ENCODE measurements around the gene LMNTD2. TPM values are rescaled to one million over a fixed set of nuclear protein-coding genes. Genes with fewer than 3 reads are reported as not detected.

The LMNTD2 gene
- total RNA-seq, 1 experiment from 2014 or later, result 4.0 TPM

GRCh38 chr11:506995-507726, 53.4 kb downstream of the LMNTD2 start, which contains the start of gene RNH1 (continued):
- TF ChIP-seq AR (CRISPR knock-in tag; IDR thresholded peaks at IDR 0.05) (no peak), MYBL2 (CRISPR knock-in tag; IDR thresholded peaks at IDR 0.05) (0 out of 2 replicates have a peak, but pooled peaks have one; percentile 47), PREB (CRISPR knock-in tag; IDR thresholded peaks at IDR 0.05; ENCODE audit: borderline replicate concordance) (no peak), ESRRA (CRISPR knock-in tag; IDR thresholded peaks at IDR 0.05; ENCODE audit: borderline replicate concordance) (no peak), MLX (CRISPR knock-in tag; IDR thresholded peaks at IDR 0.05) (no peak), ARID4B (CRISPR knock-in tag; IDR thresholded peaks at IDR 0.05; ENCODE audit: borderline replicate concordance) (0 out of 2 replicates have a peak, but pooled peaks have one; percentile 7), ZNF121 (CRISPR knock-in tag; IDR thresholded peaks at IDR 0.05) (no peak), SP1 (CRISPR knock-in tag; conservative IDR thresholded peaks at IDR 0.05) (peak; percentile 86; the same call in 1 of the 2 replicates), OVOL2 (CRISPR knock-in tag; IDR thresholded peaks at IDR 0.05; ENCODE audit: borderline replicate concordance) (no peak), E2F5 (CRISPR knock-in tag; IDR thresholded peaks at IDR 0.05) (peak; percentile 74), TEAD4 (CRISPR knock-in tag; IDR thresholded peaks at IDR 0.05) (no peak; the same call in 1 of the 2 replicates), ZNF317 (CRISPR knock-in tag; IDR thresholded peaks at IDR 0.05; ENCODE audit: borderline replicate concordance, low read depth) (no peak), SOX15 (CRISPR knock-in tag; IDR thresholded peaks at IDR 0.05) (no peak), FOXP1 (CRISPR knock-in tag; IDR thresholded peaks at IDR 0.05; ENCODE audit: borderline replicate concordance) (no peak; the same call in 1 of the 2 replicates), ZNF532 (CRISPR knock-in tag; IDR thresholded peaks at IDR 0.05; ENCODE audit: borderline replicate concordance) (no peak), HMGXB4 (CRISPR knock-in tag; IDR thresholded peaks at IDR 0.05) (no peak), CREM (CRISPR knock-in tag; IDR thresholded peaks at IDR 0.05) (peak; percentile 24; the same call in 1 of the 2 replicates), ZNF512 (CRISPR knock-in tag; IDR thresholded peaks at IDR 0.05; ENCODE audit: borderline replicate concordance) (no peak)

Measured in WTC11 (cell line).